Body of pancreas (tissue), 4 donors: ENCODE data around the gene TAF8.

Source experiments
- CTCF ChIP-seq, 7 experiments: fragments of 450-650 bp in 4 of 7; fragments of 200-600 bp in 3 of 7; sonication (generic) in 3 of 7; IDR thresholded peaks; one replicate each; pipeline ENCODE4 v1.5.1; 2016 to 2019; ENCODE audit warnings: antibody characterized with exemption in 7 of 7
- POLR2A ChIP-seq, 3 donors: fragments of 450-650 bp; IDR thresholded peaks; one replicate each; pipeline ENCODE4 v1.6.1; 2016; ENCODE audit warnings: antibody characterized with exemption in 3 of 3, mild to moderate bottlenecking in 2 of 3

- TF ChIP-seq POLR2A (IDR thresholded peaks at IDR 0.05) (no peak), CTCF (IDR thresholded peaks at IDR 0.05) (no peak)
Observed at GRCh38 chr6:42028234-42029061, 21.9 kb upstream of the TAF8 start.
